ENCODE results near the gene MYBBP1A.

DNA sequence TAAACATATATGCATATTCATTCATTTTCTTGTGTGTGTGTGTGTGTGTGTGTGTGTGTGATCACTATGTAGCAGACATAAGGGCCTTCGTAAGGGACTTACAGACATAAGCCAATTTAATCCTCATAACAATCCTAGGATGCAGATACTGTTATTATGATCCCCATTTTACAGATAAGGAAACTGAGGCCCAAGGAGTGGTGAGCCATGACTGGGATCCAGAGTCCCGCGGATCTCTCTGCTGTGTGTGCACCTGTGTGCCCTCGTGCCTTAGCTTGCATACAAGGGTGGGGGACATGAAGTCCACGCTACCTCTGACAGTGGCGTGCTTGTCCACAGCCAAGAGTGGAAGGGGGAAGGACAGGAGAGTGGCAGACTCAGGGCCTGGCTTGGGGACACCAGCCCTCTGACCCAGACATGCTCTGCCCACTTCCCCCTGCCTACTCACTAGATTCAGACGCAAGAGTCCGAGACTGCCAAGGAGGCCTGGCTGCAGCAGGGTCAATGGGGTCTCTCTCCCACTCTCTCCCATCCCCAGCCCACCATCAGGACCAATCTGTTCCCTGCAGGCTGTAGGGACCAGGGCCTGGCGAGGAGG, 19.4 kb upstream of the MYBBP1A start:
- TF ChIP-seq, protein P1, sequence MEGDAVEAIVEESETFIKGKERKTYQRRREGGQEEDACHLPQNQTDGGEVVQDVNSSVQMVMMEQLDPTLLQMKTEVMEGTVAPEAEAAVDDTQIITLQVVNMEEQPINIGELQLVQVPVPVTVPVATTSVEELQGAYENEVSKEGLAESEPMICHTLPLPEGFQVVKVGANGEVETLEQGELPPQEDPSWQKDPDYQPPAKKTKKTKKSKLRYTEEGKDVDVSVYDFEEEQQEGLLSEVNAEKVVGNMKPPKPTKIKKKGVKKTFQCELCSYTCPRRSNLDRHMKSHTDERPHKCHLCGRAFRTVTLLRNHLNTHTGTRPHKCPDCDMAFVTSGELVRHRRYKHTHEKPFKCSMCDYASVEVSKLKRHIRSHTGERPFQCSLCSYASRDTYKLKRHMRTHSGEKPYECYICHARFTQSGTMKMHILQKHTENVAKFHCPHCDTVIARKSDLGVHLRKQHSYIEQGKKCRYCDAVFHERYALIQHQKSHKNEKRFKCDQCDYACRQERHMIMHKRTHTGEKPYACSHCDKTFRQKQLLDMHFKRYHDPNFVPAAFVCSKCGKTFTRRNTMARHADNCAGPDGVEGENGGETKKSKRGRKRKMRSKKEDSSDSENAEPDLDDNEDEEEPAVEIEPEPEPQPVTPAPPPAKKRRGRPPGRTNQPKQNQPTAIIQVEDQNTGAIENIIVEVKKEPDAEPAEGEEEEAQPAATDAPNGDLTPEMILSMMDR (conservative IDR thresholded peaks at IDR 0.05; ENCODE audit: low read depth in 2 of 2) = no peak
- TF ChIP-seq, protein P2, sequence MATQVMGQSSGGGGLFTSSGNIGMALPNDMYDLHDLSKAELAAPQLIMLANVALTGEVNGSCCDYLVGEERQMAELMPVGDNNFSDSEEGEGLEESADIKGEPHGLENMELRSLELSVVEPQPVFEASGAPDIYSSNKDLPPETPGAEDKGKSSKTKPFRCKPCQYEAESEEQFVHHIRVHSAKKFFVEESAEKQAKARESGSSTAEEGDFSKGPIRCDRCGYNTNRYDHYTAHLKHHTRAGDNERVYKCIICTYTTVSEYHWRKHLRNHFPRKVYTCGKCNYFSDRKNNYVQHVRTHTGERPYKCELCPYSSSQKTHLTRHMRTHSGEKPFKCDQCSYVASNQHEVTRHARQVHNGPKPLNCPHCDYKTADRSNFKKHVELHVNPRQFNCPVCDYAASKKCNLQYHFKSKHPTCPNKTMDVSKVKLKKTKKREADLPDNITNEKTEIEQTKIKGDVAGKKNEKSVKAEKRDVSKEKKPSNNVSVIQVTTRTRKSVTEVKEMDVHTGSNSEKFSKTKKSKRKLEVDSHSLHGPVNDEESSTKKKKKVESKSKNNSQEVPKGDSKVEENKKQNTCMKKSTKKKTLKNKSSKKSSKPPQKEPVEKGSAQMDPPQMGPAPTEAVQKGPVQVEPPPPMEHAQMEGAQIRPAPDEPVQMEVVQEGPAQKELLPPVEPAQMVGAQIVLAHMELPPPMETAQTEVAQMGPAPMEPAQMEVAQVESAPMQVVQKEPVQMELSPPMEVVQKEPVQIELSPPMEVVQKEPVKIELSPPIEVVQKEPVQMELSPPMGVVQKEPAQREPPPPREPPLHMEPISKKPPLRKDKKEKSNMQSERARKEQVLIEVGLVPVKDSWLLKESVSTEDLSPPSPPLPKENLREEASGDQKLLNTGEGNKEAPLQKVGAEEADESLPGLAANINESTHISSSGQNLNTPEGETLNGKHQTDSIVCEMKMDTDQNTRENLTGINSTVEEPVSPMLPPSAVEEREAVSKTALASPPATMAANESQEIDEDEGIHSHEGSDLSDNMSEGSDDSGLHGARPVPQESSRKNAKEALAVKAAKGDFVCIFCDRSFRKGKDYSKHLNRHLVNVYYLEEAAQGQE (IDR thresholded peaks at IDR 0.05; ENCODE audit: unreplicated experiment) = no peak
- TF ChIP-seq POLR2AphosphoS5 (IDR thresholded peaks at IDR 0.05; ENCODE audit: low read depth) = no peak
